NB4 (cell line): ENCODE data around the gene CXCL11.

Experiments
- CTCF ChIP-seq: IDR thresholded peaks from one replicate; pipeline ENCODE4 v1.5.1; 2012; ENCODE audit warnings: low read depth, low read length
- POLR2A ChIP-seq: IDR thresholded peaks from 2 replicates; pipeline ENCODE4 v1.6.1; 2011; ENCODE audit warnings: mild to moderate bottlenecking; ENCODE audit not compliant: insufficient read length; ENCODE audit errors: extremely low read depth

GRCh38 chr4:76007089-76007862, 28.6 kb downstream of the CXCL11 start, which contains the start of gene CXCL9:
- TF ChIP-seq POLR2A (no peak), CTCF (no peak)
